HG03159 (cell line): ENCODE measurements around the gene RICTOR.
"Not testable (repeated sequence)": the region's sequence is repeated elsewhere in the genome, so short reads cannot be mapped to it uniquely, and the experiment has no call there.

ENCODE experiments used
- ATAC-seq: cut with Tn5 transposase; IDR thresholded peaks from one replicate; pipeline ENCODE4 v1.9.1; 2021; ENCODE audit warnings: mild to moderate bottlenecking, moderate library complexity; ENCODE audit not compliant: unreplicated experiment

The RICTOR gene

GRCh38 chr5:39057734-39058133 lies 16.5 kb downstream of the RICTOR start:
- ATAC-seq: peak; percentile 51

GRCh38 chr5:39055768-39056398 lies 18.3 kb downstream of the RICTOR start:
- ATAC-seq: no peak

GRCh38 chr5:39055027-39055767 lies 19.0 kb downstream of the RICTOR start:
- no peak for ATAC-seq

GRCh38 chr5:39053189-39053588 lies 21.0 kb downstream of the RICTOR start:
- no peak for ATAC-seq

- ATAC-seq: no peak
Measured at GRCh38 chr5:39052141-39052540, 22.1 kb downstream of the RICTOR start.

- ATAC-seq: no peak
Measured at GRCh38 chr5:39049315-39049714, 24.9 kb downstream of the RICTOR start.

GRCh38 chr5:39040875-39041274 lies 33.3 kb downstream of the RICTOR start:
- no peak for ATAC-seq

GRCh38 chr5:39034493-39034892 lies 39.7 kb downstream of the RICTOR start:
- not testable (repeated sequence) for ATAC-seq

GRCh38 chr5:39031041-39031440 lies 43.2 kb downstream of the RICTOR start:
- no peak for ATAC-seq

GRCh38 chr5:39025456-39025855 lies 48.7 kb downstream of the RICTOR start:
- no peak for ATAC-seq

- no peak for ATAC-seq
Measured at GRCh38 chr5:39024884-39025283, 49.3 kb downstream of the RICTOR start.

GRCh38 chr5:39024005-39024404 lies 50.2 kb downstream of the RICTOR start:
- ATAC-seq: no peak

- ATAC-seq: no peak
Measured at GRCh38 chr5:39023121-39023520, 51.1 kb downstream of the RICTOR start.

GRCh38 chr5:39022151-39022550 lies 52.0 kb downstream of the RICTOR start:
- no peak for ATAC-seq

GRCh38 chr5:39021413-39021812 lies 52.8 kb downstream of the RICTOR start:
- no peak for ATAC-seq

- ATAC-seq: no peak
Measured at GRCh38 chr5:39020458-39020857, 53.7 kb downstream of the RICTOR start.

GRCh38 chr5:39019254-39019653 lies 54.9 kb downstream of the RICTOR start:
- no peak for ATAC-seq

GRCh38 chr5:39017504-39017903 lies 56.7 kb downstream of the RICTOR start:
- ATAC-seq: no peak

- no peak for ATAC-seq
Measured at GRCh38 chr5:39016587-39017275, 57.5 kb downstream of the RICTOR start.

GRCh38 chr5:39015743-39016586 lies 58.2 kb downstream of the RICTOR start:
- no peak for ATAC-seq

- no peak for ATAC-seq
Measured at GRCh38 chr5:39014561-39014960, 59.6 kb downstream of the RICTOR start.
